HepG2 (cell line): ENCODE measurements around the gene DCAKD. TPM values are rescaled to one million over a fixed set of nuclear protein-coding genes. Genes with fewer than 3 reads are reported as not detected.

Source experiments
- E2F1 ChIP-seq: sonication (generic); formaldehyde crosslinking; IDR thresholded peaks from 2 replicates; pipeline ENCODE4 v1.5.0; 2020; ENCODE audit warnings: missing genetic modification reagents
- GATAD1 ChIP-seq: IDR thresholded peaks from 2 replicates; pipeline ENCODE4 v1.6.1; 2016; ENCODE audit warnings: missing genetic modification reagents, missing compliant biosample characterization
- KAT2B ChIP-seq: fragments of 150-350 bp; IDR thresholded peaks from 2 replicates; pipeline ENCODE4 v1.6.1; 2014; ENCODE audit warnings: low read depth, low read length, borderline replicate concordance
- LCORL ChIP-seq, 2 experiments: fragments of 450-650 bp in 1 of 2; sonication (generic) in 1 of 2; formaldehyde crosslinking in 1 of 2; IDR thresholded peaks; 2 replicates each; pipeline versions ENCODE4 v1.5.0 to v1.6.1; 2017 to 2020; ENCODE audit warnings: antibody characterized with exemption in 1 of 2, missing genetic modification reagents in 1 of 2
- MEIS2 ChIP-seq: sonication (generic); formaldehyde crosslinking; IDR thresholded peaks from 2 replicates; pipeline ENCODE4 v1.9.0; 2021; ENCODE audit warnings: mild to moderate bottlenecking, missing genetic modification reagents
- PHF21A ChIP-seq: sonication (generic); formaldehyde crosslinking; IDR thresholded peaks from 2 replicates; pipeline ENCODE4 v1.5.0; 2020; ENCODE audit warnings: mild to moderate bottlenecking, missing genetic modification reagents
- TBX2 ChIP-seq: sonication (generic); formaldehyde crosslinking; IDR thresholded peaks from 2 replicates; pipeline ENCODE4 v1.5.0; 2020; ENCODE audit warnings: missing genetic modification reagents, mild to moderate bottlenecking, borderline replicate concordance
- THAP11 ChIP-seq: IDR thresholded peaks from 2 replicates; pipeline ENCODE4 v1.6.1; 2016; ENCODE audit warnings: missing biosample characterization, missing genetic modification reagents
- ZBTB37 ChIP-seq: sonication (generic); formaldehyde crosslinking; IDR thresholded peaks from 2 replicates; pipeline ENCODE4 v1.4.0; 2020; ENCODE audit warnings: mild to moderate bottlenecking, missing genetic modification reagents
- ZHX2 ChIP-seq, 2 experiments: sonication (generic) in 1 of 2; formaldehyde crosslinking in 1 of 2; IDR thresholded peaks; 2 replicates each; pipeline versions ENCODE4 v1.6.1 to v1.9.0; 2014 to 2022; ENCODE audit warnings: antibody characterized with exemption in 1 of 2, borderline replicate concordance in 1 of 2, inconsistent platforms in 1 of 2, low read depth in 1 of 2, missing genetic modification reagents in 1 of 2
- ZNF280B ChIP-seq: sonication (generic); formaldehyde crosslinking; IDR thresholded peaks from 2 replicates; pipeline ENCODE4 v1.5.0; 2020; ENCODE audit warnings: missing genetic modification reagents, mild to moderate bottlenecking, borderline replicate concordance
- ZNF3 ChIP-seq: IDR thresholded peaks from 2 replicates; pipeline ENCODE4 v1.7.0; 2017; ENCODE audit warnings: inconsistent platforms
- ZNF432 ChIP-seq: sonication (generic); formaldehyde crosslinking; IDR thresholded peaks from 2 replicates; pipeline ENCODE4 v1.5.0; 2020; ENCODE audit warnings: missing genetic modification reagents, mild to moderate bottlenecking, borderline replicate concordance
- ZNF451 ChIP-seq: sonication (generic); formaldehyde crosslinking; IDR thresholded peaks from 2 replicates; pipeline ENCODE4 v1.5.0; 2020; ENCODE audit warnings: mild to moderate bottlenecking, missing genetic modification reagents
- ZNF557 ChIP-seq: sonication (generic); formaldehyde crosslinking; IDR thresholded peaks from 2 replicates; pipeline ENCODE4 v1.4.0; 2020; ENCODE audit warnings: missing genetic modification reagents
- ZNF562 ChIP-seq: sonication (generic); formaldehyde crosslinking; IDR thresholded peaks from 2 replicates; pipeline ENCODE4 v1.8.0; 2022; ENCODE audit warnings: missing genetic modification reagents, borderline replicate concordance
- ZNF678 ChIP-seq: sonication (generic); formaldehyde crosslinking; IDR thresholded peaks from 2 replicates; pipeline ENCODE4 v1.4.0; 2020; ENCODE audit warnings: mild to moderate bottlenecking, missing genetic modification reagents
- ZNF790 ChIP-seq: sonication (generic); formaldehyde crosslinking; IDR thresholded peaks from 2 replicates; pipeline ENCODE4 v1.8.0; 2022; ENCODE audit warnings: missing genetic modification reagents, mild to moderate bottlenecking, borderline replicate concordance
- ZSCAN31 ChIP-seq: sonication (generic); formaldehyde crosslinking; IDR thresholded peaks from 2 replicates; pipeline ENCODE4 v1.5.0; 2020; ENCODE audit warnings: low read depth, mild to moderate bottlenecking, missing genetic modification reagents
- polyA plus RNA-seq, 8 experiments: library from polyadenylated mRNA; depleted of rRNA in 3 of 8; stranded (reverse) in 7 of 8; unstranded in 1 of 8; fragments of >200 nt; fragmentation: Illumina TruSeq in 4 of 8; extraction: Trizol in 4 of 8; gene quantifications; 2 replicates each; pipeline versions ENCODE4 v1.2.1 to v1.2.3, GENCODE V29; 2011 to 2016; ENCODE audit warnings: low read depth in 4 of 8, missing spikeins in 1 of 8, mixed read lengths in 1 of 8; ENCODE audit not compliant: insufficient read depth in 1 of 8
- total RNA-seq, 5 experiments: library from RNA; depleted of rRNA; stranded (reverse); fragments of >200 nt; fragmentation: Illumina TruSeq; extraction: Trizol; gene quantifications; 2 replicates each; pipeline ENCODE4 v1.2.3, GENCODE V29; 2016; ENCODE audit warnings: low read depth in 1 of 5

DCAKD gene
- total and polyA plus RNA-seq, 2 of the 13 experiments (the other 11 are each of a cell fraction or from before 2014, with no cell fraction given): 25.9 to 29.2 TPM

- TF ChIP-seq ZHX2 (IDR thresholded peaks at IDR 0.05; ENCODE audit: low read depth): no peak
- no peak for TF ChIP-seq ZHX2 (CRISPR knock-in tag; IDR thresholded peaks at IDR 0.05; ENCODE audit: borderline replicate concordance)
- no peak for TF ChIP-seq KAT2B
- TF ChIP-seq LCORL (IDR thresholded peaks at IDR 0.05): no peak
- TF ChIP-seq LCORL (CRISPR knock-in tag; IDR thresholded peaks at IDR 0.05): peak; percentile 52; the same call in 1 of the 2 replicates
- TF ChIP-seq ZNF432 (CRISPR knock-in tag): no peak
- no peak for TF ChIP-seq PHF21A (CRISPR knock-in tag)
- TF ChIP-seq ZNF557: no peak
- no peak for TF ChIP-seq ZNF451 (CRISPR knock-in tag)
- no peak for TF ChIP-seq TBX2
- no peak for TF ChIP-seq ZNF678 (CRISPR knock-in tag)
- no peak for TF ChIP-seq ZNF3
- no peak for TF ChIP-seq ZNF562 (CRISPR knock-in tag)
- peak; percentile 26; the same call in 1 of the 2 replicates for TF ChIP-seq THAP11 (CRISPR knock-in tag)
- TF ChIP-seq MEIS2 (CRISPR knock-in tag): peak; percentile 66; the same call in 1 of the 2 replicates
- TF ChIP-seq ZNF790 (CRISPR knock-in tag): no peak
- no peak for TF ChIP-seq ZSCAN31
- no peak for TF ChIP-seq E2F1 (CRISPR knock-in tag)
- no peak for TF ChIP-seq GATAD1 (CRISPR knock-in tag)
- peak; percentile 45; the same call in 1 of the 2 replicates for TF ChIP-seq ZNF280B (CRISPR knock-in tag)
- no peak for TF ChIP-seq ZBTB37 (CRISPR knock-in tag)
Observed at GRCh38 chr17:45018848-45019711, 32.4 kb downstream of the DCAKD start (continued).
